ENCODE results near the gene CHERP.
"Not testable (repeated sequence)": the region's sequence is repeated elsewhere in the genome, so short reads cannot be mapped to it uniquely, and the experiment has no call there.

The CHERP gene

GRCh38 chr19:16543734-16544133 lies 1.5 kb upstream of the CHERP start:
- DNase-seq (ENCODE audit: low read depth): not testable (repeated sequence)

- no peak for DNase-seq (ENCODE audit: low read depth)
Measured at GRCh38 chr19:16542910-16543472, 754 bp upstream of the CHERP start.

DNA sequence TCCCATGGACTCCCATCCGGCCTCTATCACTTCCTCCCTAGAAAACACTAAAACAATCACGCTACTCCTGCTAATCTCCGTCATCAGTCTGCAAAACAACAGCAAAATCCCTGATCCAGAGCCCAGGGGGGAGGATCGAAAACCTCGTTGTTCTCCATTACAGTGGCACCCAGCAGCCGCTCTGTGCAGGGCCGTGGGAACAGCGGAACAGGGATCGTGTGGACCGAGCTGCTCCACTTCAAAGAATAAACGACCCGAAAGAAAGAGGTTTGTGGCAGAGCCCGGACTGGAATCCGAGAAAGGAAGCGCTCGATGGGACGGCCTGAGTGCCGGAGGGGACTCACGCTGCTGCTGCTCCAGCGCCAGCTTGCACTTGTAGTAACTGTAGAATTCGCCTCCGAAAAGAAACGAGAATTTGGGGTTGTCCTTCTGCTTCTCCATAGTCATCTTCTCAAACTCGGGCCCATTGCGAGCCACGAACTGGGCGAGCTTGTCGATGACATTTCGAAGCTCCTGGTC lies 652 bp downstream of the CHERP start:
- DNase-seq (ENCODE audit: low read depth): no peak

- DNase-seq (ENCODE audit: low read depth): no peak
Measured at GRCh38 chr19:16540948-16541347, 1.3 kb downstream of the CHERP start.

DNA sequence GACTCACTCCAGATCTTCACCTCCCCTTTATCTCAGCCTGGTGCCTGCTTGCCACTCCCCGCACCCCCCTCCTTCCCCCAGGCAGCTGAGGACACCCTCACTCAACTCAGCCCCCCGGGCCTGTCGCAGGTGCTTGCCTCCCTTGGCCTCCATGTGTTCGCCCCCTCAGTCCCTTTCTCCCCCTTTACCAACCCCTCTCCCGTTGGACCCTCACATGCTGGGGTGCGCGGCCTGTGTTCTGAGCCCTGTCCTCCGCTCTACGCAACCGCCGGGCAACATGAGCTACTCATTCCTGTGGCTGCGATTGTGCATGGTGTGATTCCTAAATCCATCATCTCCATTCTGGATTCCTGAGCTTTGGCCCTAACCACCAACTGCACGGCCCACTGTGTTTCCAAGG lies 5.1 kb downstream of the CHERP start:
- DNase-seq (ENCODE audit: low read depth): no peak

GRCh38 chr19:16536130-16536529 lies 6.1 kb downstream of the CHERP start:
- DNase-seq (ENCODE audit: low read depth): no peak

GRCh38 chr19:16535381-16535780 lies 6.9 kb downstream of the CHERP start:
- no peak for DNase-seq (ENCODE audit: low read depth)

GRCh38 chr19:16532440-16533234 lies 9.6 kb downstream of the CHERP start:
- DNase-seq (ENCODE audit: low read depth): no peak

DNA sequence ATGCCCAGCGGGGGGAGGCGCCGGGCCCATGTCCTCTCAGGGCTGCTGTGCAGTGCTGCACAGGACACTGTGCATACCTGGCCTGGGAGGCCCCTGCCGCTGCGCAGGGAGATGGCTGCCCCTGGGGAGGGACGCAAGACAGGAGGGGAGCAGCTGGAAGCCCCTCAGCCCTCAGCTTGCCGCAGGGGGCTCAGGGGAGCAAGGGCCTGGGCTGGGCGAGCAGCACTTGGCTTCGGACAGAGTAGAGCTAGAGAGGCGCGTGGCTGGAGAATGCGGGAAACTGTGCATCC lies 10.9 kb downstream of the CHERP start:
- DNase-seq (ENCODE audit: low read depth): no peak

GRCh38 chr19:16530540-16531379 lies 11.5 kb downstream of the CHERP start:
- DNase-seq (ENCODE audit: low read depth): no peak

- no peak for DNase-seq (ENCODE audit: low read depth)
Measured at GRCh38 chr19:16529466-16530144, 12.6 kb downstream of the CHERP start.

- no peak for DNase-seq (ENCODE audit: low read depth)
Measured at GRCh38 chr19:16527971-16528521, 14.2 kb downstream of the CHERP start.

- DNase-seq (ENCODE audit: low read depth): no peak
Measured at GRCh38 chr19:16527334-16527935, 14.8 kb downstream of the CHERP start.

GRCh38 chr19:16525751-16526481 lies 16.3 kb downstream of the CHERP start:
- no peak for DNase-seq (ENCODE audit: low read depth)

DNA sequence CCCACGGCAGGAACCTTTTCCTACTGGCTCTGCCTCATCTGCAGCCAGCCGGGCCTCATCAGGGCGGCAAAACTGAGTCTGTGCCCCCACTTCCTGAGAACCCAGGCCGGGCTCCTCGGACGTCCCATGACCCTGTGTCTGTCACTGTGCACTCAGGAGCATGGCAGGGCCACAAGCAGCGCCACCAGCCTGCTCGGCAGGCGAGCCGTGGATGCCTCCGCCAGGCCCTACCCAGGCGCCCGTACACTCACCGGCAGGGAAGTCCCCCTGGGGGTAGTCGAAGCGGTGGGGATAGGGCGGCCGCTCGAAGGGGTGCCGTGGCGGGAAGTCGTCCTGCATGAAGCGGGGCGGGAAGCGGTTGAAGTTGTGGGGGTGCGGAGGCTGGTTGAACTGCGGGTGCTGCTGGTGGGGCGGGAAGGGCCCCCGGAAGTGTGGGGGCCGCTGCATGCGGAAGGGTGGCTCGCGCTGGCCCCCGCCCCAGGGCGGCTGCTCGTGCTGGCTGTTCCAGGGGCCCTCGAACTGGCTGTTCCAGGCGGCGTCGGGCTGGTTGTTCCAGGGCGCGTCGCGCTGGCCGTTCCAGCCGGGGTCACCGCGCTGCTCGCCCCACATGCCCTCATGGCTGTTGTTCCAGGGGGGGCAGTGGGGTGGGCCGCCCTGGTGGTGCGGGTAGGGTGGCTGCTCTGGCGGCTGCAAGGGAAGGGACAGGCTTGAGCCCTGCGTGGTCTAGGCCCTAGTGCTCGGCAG lies 17.1 kb downstream of the CHERP start:
- DNase-seq (ENCODE audit: low read depth): no peak

DNA sequence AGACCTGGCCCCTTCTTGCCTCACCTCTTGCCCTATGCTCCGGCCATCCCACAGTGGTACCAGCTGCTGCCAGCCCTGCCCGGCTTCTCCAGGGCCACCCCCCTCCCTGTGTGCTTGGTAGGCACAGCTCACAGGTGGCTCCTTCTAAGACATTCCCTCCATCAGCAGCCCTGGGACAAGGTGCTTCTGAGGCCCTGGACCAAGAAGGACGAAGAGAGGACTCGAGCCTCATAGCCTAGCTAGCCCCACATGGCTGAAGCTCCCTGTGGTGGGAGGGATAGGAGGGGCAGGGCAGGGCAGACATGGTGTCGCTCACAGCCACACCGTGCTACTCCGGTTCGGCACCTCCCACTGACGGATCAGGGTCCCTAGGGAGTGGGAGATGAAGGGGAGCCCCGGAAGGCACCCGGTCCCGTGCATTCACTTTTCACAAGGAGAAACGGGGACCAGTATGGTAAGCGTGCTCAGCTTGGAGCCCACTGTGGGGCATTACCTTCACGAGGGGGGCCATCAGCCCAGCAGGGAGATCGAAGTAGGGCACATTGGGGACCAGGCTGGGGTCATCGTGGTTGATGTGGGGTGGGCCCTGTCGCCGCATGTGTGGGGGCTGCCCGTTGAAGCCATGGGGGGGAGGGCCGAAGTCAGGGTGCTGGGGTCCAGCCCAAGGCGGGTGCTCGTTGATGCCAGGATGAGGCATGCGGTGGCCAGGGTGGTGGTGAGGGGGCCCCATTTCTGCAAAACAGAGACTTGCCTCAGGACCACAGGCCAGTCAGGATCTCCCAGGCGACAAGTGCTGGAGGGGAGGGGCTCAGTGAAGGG lies 19.5 kb downstream of the CHERP start:
- no peak for DNase-seq (ENCODE audit: low read depth)

DNA sequence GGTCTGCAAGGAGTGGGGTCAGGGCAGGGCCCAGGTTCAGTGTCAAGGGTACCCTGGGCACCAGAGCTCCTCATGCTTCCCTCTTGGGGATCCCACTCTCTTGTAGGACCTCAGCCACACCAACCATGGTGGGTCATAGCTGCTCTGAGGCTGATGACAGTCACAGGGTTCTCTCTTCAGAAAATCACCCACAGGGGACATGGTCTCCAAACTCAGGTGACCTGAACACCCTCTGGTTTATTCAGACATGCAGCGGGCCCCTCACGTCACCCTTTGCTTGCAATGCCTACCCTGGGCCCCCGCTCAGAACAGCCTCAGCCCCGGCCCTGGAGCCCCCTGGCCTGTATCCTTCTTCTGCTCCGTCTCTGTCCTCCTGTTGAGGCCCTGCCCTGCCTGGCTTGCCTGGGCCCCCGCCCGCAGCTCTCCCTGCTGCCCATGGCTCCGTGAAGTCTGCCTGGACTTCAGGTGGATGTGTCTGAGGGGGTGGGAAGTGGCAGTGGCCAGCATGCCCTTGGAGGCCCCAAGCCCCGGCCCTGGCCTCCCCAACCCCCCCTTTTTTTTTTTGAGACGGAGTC lies 20.4 kb downstream of the CHERP start:
- DNase-seq (ENCODE audit: low read depth): no peak

- DNase-seq (ENCODE audit: low read depth): no peak
Measured at GRCh38 chr19:16520986-16521624, 21.1 kb downstream of the CHERP start.

Measured in CMK (cell line).